ENCODE data around the gene MCF2L.

The MCF2L gene

DNA sequence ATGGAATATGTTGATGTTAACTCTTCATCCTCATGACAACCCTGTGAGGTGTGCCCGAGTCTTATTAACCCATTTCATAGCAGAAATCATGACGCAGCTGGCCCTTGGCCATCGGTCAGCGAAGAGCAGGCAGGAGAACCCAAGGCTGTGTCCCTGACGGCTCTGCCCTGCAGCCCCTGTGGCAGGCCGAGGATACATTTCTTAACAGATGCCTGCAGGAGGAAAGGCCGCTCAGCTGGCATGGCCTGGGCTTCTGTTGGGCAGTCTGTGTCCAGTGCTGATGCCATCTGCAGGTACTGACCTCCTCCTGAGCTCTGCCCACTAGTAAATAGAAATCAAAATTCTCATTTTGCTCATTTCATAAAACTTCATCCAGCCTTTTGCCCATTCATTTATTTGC is 35.4 kb upstream of the MCF2L start:
- H3K36me3 ChIP-seq (replicated peaks; ENCODE audit: low read depth, low read length) = no peaks in the 10 kb centered on the region
- H3K27me3 ChIP-seq (ENCODE audit: low read depth, low read length) = peaks cover 26% of the 10 kb centered on the region
- no peaks in the 10 kb centered on the region for H3K9me3 ChIP-seq (ENCODE audit: insufficient read depth, low read length)
- no peaks in the 10 kb centered on the region for H4K20me1 ChIP-seq (ENCODE audit: insufficient read depth, low read length)
- H3K4me1 ChIP-seq (ENCODE audit: low read length) = no peaks in the 10 kb centered on the region
- H3K4me3 ChIP-seq (ENCODE audit: low read length) = no peak overlapping the region
- no peaks in the 10 kb centered on the region for H3K79me2 ChIP-seq (ENCODE audit: low read length)
- H3K4me2 ChIP-seq (ENCODE audit: low read length) = no peak overlapping the region
- H2AFZ ChIP-seq (ENCODE audit: low read depth, low read length) = no peak overlapping the region
- TF ChIP-seq, protein P1, sequence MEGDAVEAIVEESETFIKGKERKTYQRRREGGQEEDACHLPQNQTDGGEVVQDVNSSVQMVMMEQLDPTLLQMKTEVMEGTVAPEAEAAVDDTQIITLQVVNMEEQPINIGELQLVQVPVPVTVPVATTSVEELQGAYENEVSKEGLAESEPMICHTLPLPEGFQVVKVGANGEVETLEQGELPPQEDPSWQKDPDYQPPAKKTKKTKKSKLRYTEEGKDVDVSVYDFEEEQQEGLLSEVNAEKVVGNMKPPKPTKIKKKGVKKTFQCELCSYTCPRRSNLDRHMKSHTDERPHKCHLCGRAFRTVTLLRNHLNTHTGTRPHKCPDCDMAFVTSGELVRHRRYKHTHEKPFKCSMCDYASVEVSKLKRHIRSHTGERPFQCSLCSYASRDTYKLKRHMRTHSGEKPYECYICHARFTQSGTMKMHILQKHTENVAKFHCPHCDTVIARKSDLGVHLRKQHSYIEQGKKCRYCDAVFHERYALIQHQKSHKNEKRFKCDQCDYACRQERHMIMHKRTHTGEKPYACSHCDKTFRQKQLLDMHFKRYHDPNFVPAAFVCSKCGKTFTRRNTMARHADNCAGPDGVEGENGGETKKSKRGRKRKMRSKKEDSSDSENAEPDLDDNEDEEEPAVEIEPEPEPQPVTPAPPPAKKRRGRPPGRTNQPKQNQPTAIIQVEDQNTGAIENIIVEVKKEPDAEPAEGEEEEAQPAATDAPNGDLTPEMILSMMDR (IDR thresholded peaks at IDR 0.05; ENCODE audit: low read depth, low read length) = no peak
- TF ChIP-seq EZH2phosphoT487 (IDR thresholded peaks at IDR 0.05; ENCODE audit: low read depth) = no peak
- H3K27ac ChIP-seq (ENCODE audit: low read length) = no peak overlapping the region
- no peak overlapping the region for H3K9ac ChIP-seq (ENCODE audit: low read length)

DNA sequence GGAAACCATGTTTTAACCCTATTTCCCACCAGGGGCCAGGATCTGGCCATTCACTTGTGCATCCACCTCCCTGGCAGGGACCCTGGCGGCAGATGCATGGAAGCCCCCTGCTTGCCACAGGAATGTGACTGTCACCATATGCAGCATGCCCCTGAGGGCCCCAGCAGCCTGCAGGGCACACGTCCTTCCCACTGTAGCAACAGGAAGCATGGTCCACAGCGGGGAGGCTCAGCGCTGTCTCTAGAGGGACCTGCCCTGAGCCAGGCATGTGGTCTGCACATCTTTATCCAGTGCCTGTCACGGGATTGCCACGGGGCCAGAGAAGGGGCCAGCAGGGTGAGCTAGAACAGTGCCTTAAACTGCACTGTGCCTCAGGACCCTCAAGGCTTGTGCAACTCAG is 34.9 kb upstream of the MCF2L start:
- TF ChIP-seq EZH2phosphoT487 (IDR thresholded peaks at IDR 0.05; ENCODE audit: low read depth) = no peak
- TF ChIP-seq, protein P1 (IDR thresholded peaks at IDR 0.05; ENCODE audit: low read depth, low read length) = no peak
- no peaks in the 10 kb centered on the region for H4K20me1 ChIP-seq (ENCODE audit: insufficient read depth, low read length)
- H3K27ac ChIP-seq (ENCODE audit: low read length) = no peak overlapping the region
- H3K36me3 ChIP-seq (replicated peaks; ENCODE audit: low read depth, low read length) = no peaks in the 10 kb centered on the region
- H3K27me3 ChIP-seq (ENCODE audit: low read depth, low read length) = peaks cover 24% of the 10 kb centered on the region
- H3K4me2 ChIP-seq (ENCODE audit: low read length) = no peak overlapping the region
- H2AFZ ChIP-seq (ENCODE audit: low read depth, low read length) = no peak overlapping the region
- H3K9me3 ChIP-seq (ENCODE audit: insufficient read depth, low read length) = no peaks in the 10 kb centered on the region
- H3K9ac ChIP-seq (ENCODE audit: low read length) = no peak overlapping the region
- no peaks in the 10 kb centered on the region for H3K79me2 ChIP-seq (ENCODE audit: low read length)
- H3K4me3 ChIP-seq (ENCODE audit: low read length) = no peak overlapping the region
- no peaks in the 10 kb centered on the region for H3K4me1 ChIP-seq (ENCODE audit: low read length)

DNA sequence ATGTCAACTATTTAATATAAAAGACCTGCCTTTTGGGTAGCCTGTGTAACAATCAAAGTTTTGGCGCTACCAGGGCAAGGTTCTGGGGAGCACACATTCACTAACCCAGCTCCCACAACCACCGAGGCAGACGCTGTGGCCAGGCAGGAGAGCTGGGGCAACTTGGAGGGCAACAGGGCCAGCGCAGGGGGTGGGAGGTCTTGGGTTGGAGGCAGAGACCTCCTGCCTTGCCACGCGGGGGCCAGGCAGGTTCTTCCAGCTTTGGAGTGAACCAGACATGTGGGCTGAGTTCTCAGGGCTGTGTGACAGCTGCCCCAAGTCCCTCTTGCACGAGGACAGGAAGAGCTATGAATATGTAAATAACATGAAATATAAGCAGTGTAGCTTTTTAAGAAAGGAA is 30.3 kb upstream of the MCF2L start:
- no peaks in the 10 kb centered on the region for H3K36me3 ChIP-seq (replicated peaks; ENCODE audit: low read depth, low read length)
- H4K20me1 ChIP-seq (ENCODE audit: insufficient read depth, low read length) = no peaks in the 10 kb centered on the region
- peaks cover 35% of the 10 kb centered on the region for H3K27me3 ChIP-seq (ENCODE audit: low read depth, low read length)
- no peak overlapping the region for H3K4me3 ChIP-seq (ENCODE audit: low read length)
- TF ChIP-seq EZH2phosphoT487 (IDR thresholded peaks at IDR 0.05; ENCODE audit: low read depth) = no peak
- TF ChIP-seq, protein P1 (IDR thresholded peaks at IDR 0.05; ENCODE audit: low read depth, low read length) = no peak
- no peak overlapping the region for H3K9ac ChIP-seq (ENCODE audit: low read length)
- H3K9me3 ChIP-seq (ENCODE audit: insufficient read depth, low read length) = no peaks in the 10 kb centered on the region
- H3K27ac ChIP-seq (ENCODE audit: low read length) = no peak overlapping the region
- peaks cover 4% of the 10 kb centered on the region; the same call in 1 of the 2 replicates for H3K4me1 ChIP-seq (ENCODE audit: low read length)
- no peak overlapping the region for H3K4me2 ChIP-seq (ENCODE audit: low read length)
- no peaks in the 10 kb centered on the region for H3K79me2 ChIP-seq (ENCODE audit: low read length)
- no peak overlapping the region for H2AFZ ChIP-seq (ENCODE audit: low read depth, low read length)

DNA sequence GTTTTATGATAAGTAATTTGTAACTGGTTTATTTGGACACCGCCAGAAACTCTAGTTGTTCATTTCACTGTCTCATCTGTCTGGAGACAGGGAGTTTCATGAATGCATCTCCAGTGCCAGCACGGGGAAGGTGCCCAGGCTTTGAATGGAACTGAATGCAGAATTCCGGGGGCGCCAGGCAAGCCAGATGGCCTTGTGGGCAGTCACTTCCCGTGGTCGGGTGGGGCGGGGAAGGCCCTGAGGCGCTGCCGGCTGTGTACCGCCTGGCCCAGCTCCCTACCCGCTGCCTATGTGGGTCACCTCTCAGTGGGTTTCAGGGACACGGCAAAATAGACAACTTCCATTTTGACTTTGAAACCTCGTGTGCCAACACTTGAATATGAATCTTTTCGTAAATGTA is 28.8 kb upstream of the MCF2L start:
- TF ChIP-seq, protein P1 (IDR thresholded peaks at IDR 0.05; ENCODE audit: low read depth, low read length) = no peak
- Histone ChIP-seq H3K4me3 (ENCODE audit: low read length) (no peak overlapping the region), H4K20me1 (ENCODE audit: insufficient read depth, low read length) (no peaks in the 10 kb centered on the region), H3K4me2 (ENCODE audit: low read length) (no peak overlapping the region), H3K27ac (ENCODE audit: low read length) (no peak overlapping the region), H3K4me1 (ENCODE audit: low read length) (peaks cover 4% of the 10 kb centered on the region; the same call in 1 of the 2 replicates), H3K36me3 (replicated peaks; ENCODE audit: low read depth, low read length) (no peaks in the 10 kb centered on the region), H3K9me3 (ENCODE audit: insufficient read depth, low read length) (no peaks in the 10 kb centered on the region), H2AFZ (ENCODE audit: low read depth, low read length) (no peak overlapping the region), H3K27me3 (ENCODE audit: low read depth, low read length) (peaks cover 45% of the 10 kb centered on the region), H3K79me2 (ENCODE audit: low read length) (no peaks in the 10 kb centered on the region), H3K9ac (ENCODE audit: low read length) (no peak overlapping the region)

All from OCI-LY3 (cell line).